Fibroblast of skin of scalp (primary cell): ENCODE measurements around the gene FAS. TPM values are rescaled to one million over a fixed set of nuclear protein-coding genes. Genes with fewer than 3 reads are reported as not detected.

Experiments
- DNase-seq: peaks from one replicate; pipeline ENCODE4 v3.0.0-alpha.2; 2013
- polyA plus RNA-seq, 2 experiments: library from polyadenylated mRNA; unstranded; fragments of 120-200 nt; gene quantifications; one replicate each; pipeline ENCODE4 v1.2.1, GENCODE V29; 2013; ENCODE audit not compliant: insufficient read length in 2 of 2

FAS gene
- polyA plus RNA-seq (2013, experiment 1 of 2; ENCODE audit: insufficient read length), result 9.0 TPM
- polyA plus RNA-seq (2013, experiment 2 of 2; ENCODE audit: insufficient read length), result 9.8 TPM

DNA sequence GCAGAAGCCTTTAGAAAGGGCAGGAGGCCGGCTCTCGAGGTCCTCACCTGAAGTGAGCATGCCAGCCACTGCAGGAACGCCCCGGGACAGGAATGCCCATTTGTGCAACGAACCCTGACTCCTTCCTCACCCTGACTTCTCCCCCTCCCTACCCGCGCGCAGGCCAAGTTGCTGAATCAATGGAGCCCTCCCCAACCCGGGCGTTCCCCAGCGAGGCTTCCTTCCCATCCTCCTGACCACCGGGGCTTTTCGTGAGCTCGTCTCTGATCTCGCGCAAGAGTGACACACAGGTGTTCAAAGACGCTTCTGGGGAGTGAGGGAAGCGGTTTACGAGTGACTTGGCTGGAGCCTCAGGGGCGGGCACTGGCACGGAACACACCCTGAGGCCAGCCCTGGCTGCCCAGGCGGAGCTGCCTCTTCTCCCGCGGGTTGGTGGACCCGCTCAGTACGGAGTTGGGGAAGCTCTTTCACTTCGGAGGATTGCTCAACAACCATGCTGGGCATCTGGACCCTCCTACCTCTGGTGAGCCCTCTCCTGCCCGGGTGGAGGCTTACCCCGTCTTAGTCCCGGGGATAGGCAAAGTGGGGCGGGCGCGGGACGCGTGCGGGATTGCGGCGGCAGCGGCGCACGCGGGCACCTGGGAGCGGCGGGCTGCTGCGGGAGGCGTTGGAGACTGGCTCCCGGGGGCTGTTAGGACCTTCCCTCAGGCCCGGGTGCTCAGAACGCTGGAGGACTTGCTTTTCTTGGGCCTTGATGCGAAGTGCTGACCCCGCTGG is at the start of gene FAS:
TSS of gene FAS (plus strand) at position 415 of the 777 bp plus-strand sequence. CDS start at position 494, 79 bp downstream.
- peak; percentile 47 for DNase-seq

- no peak for DNase-seq
Observed at GRCh38 chr10:88941026-88941425, 49.6 kb upstream of the FAS start.

DNA sequence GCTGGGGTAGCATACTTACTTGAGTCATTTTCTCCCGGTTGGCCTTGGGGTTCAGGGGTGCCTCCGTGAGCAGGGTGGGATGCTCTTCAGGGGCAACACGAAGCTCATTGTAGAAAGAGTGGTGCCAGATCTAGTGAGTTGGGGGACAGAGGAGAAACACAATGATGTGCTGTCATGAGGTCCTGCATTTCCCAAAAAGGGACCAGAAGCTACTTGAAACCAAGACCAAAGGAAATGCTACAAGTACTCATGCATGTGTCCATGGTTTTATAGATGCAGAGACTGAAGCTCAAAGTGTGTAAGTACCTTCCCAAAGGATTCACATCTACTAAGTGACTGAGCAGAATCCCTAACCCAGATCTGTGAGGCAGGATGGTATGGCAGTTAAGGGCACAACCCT is 46.8 kb upstream of the FAS start:
- no peak for DNase-seq

DNA sequence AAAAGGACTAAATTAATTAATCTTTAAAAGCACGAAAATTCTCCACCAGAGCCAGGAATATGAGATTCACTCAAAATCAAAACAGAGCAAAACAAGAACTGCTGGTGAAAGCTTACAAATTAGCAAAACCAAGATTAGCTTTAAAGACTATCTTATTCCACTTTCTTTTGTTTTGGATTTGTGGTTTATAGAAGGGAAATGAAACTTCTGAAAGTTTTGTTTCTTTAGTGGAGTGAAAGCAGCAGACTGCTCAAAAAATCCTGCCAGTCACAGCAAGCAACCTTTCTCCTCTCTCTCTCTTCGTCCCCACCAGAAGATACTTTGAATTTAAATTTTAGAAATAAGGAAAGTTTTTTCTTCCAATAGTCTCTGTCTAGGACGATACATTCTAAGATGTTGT is 45.8 kb upstream of the FAS start:
- DNase-seq, result no peak

DNA sequence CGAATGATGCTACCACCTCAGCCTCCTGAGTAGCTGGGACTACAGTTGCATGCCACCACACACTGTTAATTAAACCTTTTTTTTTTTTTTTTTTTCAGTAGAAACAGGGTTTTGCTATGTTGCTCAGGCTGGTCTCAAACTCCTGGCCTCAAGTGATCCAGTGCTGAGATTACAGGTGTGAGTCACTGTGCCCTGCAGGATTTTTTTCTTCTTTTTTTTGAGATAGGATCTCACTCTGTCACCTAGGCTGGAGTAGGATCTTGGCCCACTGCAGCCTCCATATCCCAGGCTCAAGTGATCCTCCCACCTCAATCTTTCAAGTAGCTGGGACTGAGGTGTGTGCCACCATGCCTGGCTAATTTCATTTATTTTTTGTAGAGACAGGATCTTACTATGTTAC is 44.4 kb upstream of the FAS start:
- DNase-seq, result no peak

DNA sequence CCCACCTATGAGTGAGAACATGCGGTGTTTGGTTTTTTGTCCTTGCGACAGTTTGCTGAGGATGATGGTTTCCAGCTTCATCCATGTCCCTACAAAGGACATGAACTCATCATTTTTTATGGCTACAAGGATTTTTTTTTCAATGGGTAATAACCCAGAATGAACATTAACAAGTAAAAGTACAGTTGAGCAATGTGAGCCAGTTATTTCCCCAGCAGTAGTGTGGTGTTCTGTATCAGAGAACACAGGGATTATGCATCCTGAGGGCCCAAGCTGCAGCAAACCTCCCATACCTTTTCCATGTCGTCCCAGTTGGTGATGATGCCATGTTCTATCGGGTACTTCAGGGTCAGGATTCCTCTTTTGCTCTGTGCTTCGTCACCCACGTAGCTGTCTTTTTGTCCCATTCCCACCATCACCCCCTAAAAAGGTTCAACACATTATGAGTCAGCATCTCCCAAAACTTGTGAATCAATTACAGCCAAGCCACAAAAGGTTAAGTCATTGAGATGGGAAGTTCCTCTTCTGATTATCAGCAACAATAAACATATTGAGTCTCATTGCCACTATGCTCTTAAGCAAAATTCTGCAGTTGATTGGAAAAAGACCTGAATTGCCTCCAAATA is 43.5 kb upstream of the FAS start:
- DNase-seq, result no peak

- DNase-seq, result no peak
Observed at GRCh38 chr10:88949051-88949450, 41.5 kb upstream of the FAS start.

DNA sequence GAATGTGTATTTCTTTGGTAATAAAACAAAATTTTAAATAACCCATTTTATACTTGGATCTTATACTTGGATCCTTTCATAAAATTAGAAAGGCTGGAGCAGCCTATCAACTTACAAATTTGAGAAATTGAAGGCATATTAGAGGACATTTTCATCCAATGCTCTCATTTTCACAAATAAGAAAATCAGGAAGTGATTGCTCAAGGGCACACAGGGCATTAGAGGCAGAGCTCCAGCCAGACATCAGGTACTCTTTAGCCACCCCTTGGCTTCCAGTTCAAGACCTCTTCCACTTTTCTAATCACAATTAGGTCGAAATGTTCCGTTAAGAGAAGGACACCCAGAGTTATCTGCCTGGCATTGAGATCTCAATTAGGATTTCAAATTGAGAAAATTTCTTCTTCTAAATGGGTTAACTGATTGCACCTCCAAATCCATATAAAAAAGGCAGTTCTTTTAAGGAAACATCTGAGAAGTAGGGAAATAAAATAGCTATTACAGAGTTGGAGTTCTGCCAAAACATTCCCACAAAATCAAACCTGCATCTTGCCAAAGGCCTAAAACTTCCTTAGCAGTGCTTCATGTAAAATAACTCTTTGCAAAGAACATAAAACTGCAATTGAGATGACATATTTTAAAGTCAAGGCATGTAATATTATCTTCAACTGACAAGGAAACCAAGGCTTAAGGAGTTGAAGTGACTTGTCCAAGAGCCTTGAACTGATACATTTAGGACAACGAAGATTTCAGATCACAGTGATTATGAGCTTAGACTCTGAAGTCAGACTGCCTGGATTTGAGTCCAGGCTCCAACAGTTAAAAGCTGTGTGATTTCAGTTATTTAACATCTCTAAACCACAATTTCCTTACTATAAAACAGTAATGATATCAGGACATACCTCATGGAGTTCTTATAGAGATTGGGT is 40.4 kb upstream of the FAS start:
- no peak for DNase-seq

- DNase-seq, result peak; percentile 99
Observed at GRCh38 chr10:88952647-88953111, 37.9 kb upstream of the FAS start, which contains the start of gene ACTA2. ACTA2 (minus strand) TSS chr10:88952773; CDS start chr10:88948930, 3,843 bp downstream.

GRCh38 chr10:88953662-88954061 is 36.9 kb upstream of the FAS start:
- DNase-seq, result no peak

GRCh38 chr10:88954458-88955083 is 36.0 kb upstream of the FAS start:
- no peak for DNase-seq

- DNase-seq, result no peak
Observed at GRCh38 chr10:88957381-88957780, 33.2 kb upstream of the FAS start.

- no peak for DNase-seq
Observed at GRCh38 chr10:88958721-88959120, 31.9 kb upstream of the FAS start.

DNA sequence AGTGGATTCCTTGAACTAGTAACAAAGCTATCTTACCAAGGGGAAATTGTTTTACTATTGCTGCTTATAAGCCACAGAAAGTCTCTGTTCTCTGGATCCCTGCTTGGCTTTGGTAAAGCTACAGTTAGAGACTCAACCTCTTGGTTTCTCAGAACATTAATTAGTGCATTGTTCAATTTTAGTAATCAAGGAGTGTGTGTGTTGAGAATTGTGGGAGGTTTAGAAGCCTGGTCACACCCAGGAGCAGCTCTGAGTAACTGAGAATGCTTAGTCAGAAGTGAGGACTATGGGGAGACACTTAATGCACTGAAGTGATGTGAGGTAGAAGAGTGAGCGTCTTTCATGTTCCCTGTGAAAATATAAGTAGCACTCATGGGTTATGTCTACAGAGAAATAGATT is 29.8 kb upstream of the FAS start:
- DNase-seq, result no peak

DNA sequence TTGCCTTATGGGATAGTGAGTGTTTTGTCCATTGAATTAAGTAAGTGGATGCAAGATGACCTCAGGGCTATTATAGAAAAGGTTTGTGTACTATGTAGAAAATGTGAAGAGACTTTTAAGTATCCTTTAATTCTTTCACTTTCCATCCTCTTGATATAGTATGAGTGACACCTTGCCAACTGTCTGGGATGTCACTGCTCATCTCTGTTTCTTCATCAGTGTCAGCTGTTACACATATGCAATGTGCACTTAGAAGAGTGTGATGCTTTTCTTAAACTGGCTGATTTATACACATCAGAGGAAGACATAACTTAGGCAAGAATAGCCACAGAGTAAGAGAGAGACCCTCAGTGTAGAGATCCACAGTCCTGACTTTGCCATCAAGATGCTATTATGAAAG is 29.3 kb upstream of the FAS start:
- no peak for DNase-seq

GRCh38 chr10:88962336-88962735 is 28.3 kb upstream of the FAS start:
- no peak for DNase-seq

GRCh38 chr10:88963318-88963717 is 27.3 kb upstream of the FAS start:
- no peak for DNase-seq

- DNase-seq, result no peak
Observed at GRCh38 chr10:88964360-88964759, 26.2 kb upstream of the FAS start.

GRCh38 chr10:88964869-88965415 is 25.7 kb upstream of the FAS start:
- DNase-seq, result peak; percentile 53

DNA sequence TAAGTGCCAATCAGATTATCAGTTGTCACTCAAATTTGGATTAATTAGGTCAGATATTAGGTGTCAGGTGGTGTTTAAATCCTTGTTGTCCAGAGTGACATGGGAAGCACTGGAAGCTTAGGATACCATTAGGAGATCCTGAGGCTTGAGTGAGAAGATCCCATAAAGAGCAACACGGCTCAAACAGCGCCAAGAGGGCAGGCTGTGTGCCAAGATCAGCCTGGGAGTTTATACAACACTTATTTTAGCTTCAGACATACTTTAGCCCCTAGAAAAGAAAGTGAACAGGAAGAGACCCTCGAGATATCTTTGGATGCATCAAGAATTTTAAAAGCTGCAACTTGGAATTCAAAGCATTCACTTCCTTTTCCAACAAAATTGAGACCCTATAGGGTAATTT is 23.8 kb upstream of the FAS start:
- DNase-seq, result no peak

GRCh38 chr10:88968391-88968790 is 22.2 kb upstream of the FAS start:
- DNase-seq, result peak; percentile 63
